Posterior cingulate gyrus (tissue), 11 donors: Measurements from ENCODE around the gene TRPM3.

Experiments
- DNase-seq, 10 donors: peaks; one replicate each; pipeline versions ENCODE4 v3.0.0 to v3.0.0-alpha.2; 2020 to 2021; ENCODE audit warnings: mixed read lengths in 3 of 10
- intact Hi-C: fragments of 100-400 bp; cut with DNase I; formaldehyde crosslinking; loops from one replicate; pipeline ENCODE4 v1.15.1; 2023

TRPM3 gene

DNA sequence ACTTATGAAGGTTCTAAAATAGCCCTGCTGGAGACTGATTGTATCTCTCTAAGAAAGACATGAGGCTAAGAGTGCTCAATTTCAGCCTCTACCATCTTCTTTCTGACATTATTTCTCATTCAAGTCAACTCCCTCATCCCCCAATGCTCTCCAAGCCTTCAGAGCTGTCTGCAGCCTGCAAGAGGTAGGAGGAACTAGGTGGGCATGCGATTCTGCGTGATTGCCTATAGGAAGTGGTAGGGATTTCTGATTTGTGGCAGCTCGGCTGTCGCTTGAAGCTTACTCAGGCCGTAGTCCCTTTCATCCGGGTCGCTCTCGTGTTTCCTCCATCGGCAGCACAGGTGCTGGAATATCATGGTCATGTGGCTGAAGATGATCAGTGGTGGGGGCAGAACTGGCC, 568.9 kb downstream of the TRPM3 start:
- intact Hi-C loops = loop anchor here (10.0 kb wide), 1 partner anchor 48 kb away; no protein-coding TSS in a partner anchor
- no peak for DNase-seq

DNA sequence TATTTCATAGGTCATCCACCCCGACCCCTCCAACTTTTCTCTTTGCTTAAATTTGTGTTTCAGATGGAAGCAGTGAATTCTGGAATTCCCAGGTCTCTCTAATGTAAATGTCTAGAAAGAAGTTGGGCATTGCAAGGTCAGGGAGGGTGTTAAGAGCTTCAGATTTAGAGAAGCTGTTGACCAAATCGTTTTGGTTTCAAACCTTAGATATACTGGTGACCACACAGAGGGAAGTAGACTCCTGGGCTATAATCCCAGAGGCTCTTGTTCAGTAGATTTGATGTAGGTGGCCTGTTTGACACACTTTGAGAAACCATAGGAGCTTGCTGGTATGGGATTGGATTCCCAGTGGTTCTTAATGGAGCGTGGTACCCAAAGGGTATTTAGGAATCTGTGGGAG, 569.6 kb downstream of the TRPM3 start:
- no peak for DNase-seq
- intact Hi-C loops = loop anchor here (10.0 kb wide), 1 partner anchor 47 kb away; no protein-coding TSS in a partner anchor

- intact Hi-C loops = loop anchor here (10.0 kb wide), 1 partner anchor 47 kb away; no protein-coding TSS in a partner anchor
- DNase-seq = no peak
These were observed 570.0 kb downstream of the TRPM3 start for GRCh38 chr9:70551396-70551795.

DNA sequence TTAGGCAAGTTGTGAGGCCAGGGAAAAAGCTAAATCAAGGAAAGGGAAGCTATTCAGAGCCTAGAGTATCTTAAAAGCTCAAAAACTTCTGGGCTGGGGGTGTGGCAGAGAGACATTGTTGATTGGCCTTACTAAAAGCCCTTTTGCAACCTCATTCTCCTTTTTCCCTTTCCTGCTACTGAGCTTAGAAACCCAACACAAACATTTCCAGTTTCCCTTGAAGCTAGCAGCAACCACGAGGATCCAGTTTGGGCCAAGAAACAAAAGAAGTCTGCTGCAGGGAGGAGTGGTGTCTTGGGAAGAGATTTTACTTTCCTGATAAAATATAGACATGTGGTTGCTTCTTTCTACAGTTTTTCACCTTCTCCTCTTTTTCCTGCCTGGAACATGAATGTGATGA, 571.5 kb downstream of the TRPM3 start:
- DNase-seq = no peak
- intact Hi-C loops = loop anchor here (10.0 kb wide), 1 partner anchor 45 kb away; no protein-coding TSS in a partner anchor

DNA sequence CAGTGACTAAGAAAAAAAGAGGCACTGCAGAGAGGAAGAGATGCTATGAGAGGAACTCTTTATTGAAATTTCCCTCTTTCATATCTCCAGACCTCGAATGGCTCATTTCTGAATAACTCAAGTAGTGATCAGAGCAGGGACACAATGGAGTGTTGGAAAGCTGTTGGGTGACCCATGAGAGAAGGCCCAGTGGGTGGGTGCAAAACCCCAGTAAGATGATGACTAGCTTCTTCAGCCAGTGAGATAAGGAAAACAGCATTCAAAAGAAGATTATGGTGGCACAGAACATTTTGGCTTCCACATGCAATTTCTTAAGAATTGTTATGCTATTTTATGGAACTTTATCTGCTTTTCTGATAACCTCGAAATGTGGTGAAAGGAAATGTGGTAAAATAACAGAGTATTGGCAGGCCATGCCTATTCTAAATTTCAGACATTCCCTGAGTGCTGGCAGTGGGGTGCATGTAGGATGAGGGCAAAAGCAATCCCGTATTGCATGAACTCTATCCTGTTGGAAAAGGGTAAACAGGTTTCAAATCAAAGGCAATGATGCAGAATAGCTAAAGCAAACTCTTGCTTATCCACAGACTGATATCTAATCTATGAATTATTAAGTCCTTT, 579.0 kb downstream of the TRPM3 start:
- DNase-seq = no peak
- intact Hi-C loops = no loop called here

GRCh38 chr9:70540016-70540415, 581.4 kb downstream of the TRPM3 start:
- intact Hi-C loops = no loop called here
- DNase-seq = no peak

DNA sequence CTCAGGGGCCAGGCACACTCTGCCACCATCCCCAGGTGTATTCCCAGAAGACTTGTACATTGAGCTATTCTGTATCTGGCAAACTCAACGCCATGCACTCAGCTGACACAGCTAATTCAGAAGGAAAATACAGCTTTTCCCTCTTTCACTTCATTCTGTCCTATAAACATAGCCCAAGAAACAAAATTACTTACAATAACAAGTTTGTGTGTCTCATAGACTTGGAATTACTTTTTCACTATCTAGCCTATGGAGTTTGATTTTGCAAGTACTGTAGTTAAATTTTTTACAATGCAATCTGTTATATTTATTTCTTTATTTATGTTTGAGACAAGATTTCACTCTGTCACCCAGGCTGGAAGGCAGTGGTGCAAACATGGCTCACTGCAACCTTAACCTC, 581.9 kb downstream of the TRPM3 start:
- intact Hi-C loops = no loop called here
- DNase-seq = no peak

- intact Hi-C loops = no loop called here
- DNase-seq = peak in 1 of 10 donors; percentile 37
These were observed 582.4 kb downstream of the TRPM3 start for GRCh38 chr9:70539001-70539400.

GRCh38 chr9:70537084-70537483, 584.3 kb downstream of the TRPM3 start:
- DNase-seq = peak in 1 of 10 donors; percentile 49
- intact Hi-C loops = no loop called here

DNA sequence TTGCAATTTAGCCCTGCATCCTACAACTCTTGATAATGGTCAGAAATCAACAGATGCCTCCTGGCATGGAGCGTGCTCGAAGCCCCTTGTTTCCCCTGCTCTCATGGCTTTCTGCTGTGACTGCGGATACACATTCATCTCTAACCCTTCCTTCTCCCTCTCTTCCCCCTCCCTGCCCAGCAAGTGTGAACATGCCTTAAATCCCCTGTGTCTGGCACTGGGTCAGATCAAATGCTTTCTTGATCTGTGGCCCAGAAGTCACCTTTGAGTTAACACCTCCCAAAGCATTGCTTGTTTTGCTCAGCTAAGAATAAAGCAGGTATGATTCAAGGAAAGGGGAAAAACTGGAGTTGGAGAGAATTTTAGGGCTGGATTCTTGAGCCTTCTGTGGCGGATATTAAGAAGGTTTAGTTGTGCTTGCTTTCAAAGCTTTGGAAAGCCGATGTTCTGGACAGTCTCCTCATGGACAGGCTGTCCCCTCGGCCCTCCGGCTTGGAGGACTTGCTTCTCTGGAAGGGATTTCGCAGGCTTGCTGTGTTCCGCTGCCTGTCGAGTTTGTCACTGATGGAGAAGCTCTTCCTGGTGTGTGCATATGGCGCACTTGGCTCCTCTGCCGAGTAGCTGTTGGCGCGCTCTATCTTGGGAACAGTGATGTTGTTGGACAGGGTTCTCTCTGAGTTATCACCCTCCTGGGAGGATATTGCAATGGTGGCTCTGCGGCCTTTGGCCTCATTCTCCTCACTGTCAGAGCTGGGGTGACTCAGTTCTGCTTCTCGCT, 585.7 kb downstream of the TRPM3 start:
- DNase-seq = peak in 1 of 10 donors; percentile 67

DNA sequence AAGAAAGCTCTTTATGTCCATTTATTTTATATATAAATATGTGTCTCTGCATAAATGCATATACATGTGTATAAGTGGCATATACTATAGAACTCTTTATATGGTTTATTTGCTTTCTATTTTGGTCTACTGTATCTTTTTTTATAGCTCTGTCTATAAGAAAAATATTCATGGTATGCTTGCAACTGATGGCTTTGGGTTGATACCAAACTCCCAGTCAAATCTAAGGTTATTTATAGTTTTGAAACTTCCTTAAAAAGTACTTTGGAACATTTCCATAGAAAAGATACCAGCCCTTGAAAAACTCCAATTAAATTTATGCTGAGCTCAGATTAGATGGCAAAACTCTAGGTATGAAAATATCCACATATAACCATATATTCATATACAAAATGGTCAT, 587.0 kb downstream of the TRPM3 start:
- DNase-seq = no peak
- intact Hi-C loops = no loop called here

More for the DNA sequence above, 585.7 kb downstream of the TRPM3 start:
- intact Hi-C loops = no loop called here

GRCh38 chr9:70534061-70534460, 587.4 kb downstream of the TRPM3 start:
- no peak for DNase-seq
- intact Hi-C loops = no loop called here

DNA sequence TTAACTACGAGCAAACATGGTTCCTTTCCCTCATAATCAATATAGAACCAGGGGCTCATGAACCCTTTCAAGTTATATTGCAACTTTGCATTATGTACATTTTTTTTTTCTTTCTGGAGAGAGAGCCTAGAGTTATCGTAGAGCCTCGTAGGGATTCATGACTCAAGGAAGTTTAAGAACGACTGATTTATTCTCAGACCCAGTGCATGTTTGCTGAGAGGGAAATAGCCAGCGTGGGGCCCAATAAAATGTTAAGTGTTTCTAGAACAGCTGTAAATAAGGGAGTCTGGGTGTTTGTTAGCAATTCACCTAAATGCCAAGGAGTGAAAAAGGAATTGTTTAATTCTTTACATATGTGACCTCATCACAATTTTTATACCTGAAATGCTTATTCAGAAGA, 587.9 kb downstream of the TRPM3 start:
- intact Hi-C loops = no loop called here
- DNase-seq = no peak

- intact Hi-C loops = no loop called here
- DNase-seq = no peak
These were observed 588.7 kb downstream of the TRPM3 start for GRCh38 chr9:70532716-70533115.

DNA sequence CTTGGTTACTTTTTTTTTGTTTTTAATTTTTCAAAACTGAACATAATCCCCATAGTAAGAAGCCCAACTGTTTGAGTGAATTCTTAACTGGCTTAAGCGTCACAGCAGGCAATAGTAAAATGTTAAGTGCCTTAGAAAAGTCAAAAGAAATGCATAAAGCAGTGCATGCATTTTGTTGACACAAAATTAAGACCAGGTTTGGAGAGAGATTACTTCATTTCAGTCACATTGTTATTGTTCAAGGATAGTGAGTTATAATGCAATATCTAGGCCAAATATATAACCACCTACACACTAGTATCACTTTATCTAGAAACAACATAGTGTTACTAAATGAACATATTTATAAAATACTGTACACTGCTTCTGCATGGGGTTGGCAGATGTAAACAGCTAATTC, 590.1 kb downstream of the TRPM3 start:
- DNase-seq = no peak
- intact Hi-C loops = no loop called here

- DNase-seq = no peak
- intact Hi-C loops = no loop called here
These were observed 590.7 kb downstream of the TRPM3 start for GRCh38 chr9:70530716-70531115.

DNA sequence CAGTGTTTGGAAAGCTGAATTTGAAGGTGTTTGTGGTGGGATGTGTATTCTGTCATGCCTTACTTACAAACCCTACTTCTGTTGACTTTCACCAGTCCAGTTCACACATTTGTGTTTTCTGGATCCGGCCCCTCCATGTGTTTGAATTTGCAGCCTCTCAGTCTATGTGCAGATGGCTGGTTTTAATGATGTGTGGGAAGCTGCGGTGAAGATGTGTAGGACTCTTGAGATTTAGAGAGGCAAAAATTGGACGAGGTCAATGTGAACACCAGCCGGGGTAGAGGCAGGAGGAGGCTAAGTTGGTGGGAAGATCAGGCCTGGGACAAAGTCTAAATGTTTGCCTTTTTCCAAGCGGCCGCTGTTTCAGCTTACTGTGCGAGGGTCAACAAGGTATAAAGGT, 591.6 kb downstream of the TRPM3 start:
- intact Hi-C loops = no loop called here
- peak in 1 of 10 donors; percentile 40 for DNase-seq

- no peak for DNase-seq
These were observed 592.0 kb downstream of the TRPM3 start for GRCh38 chr9:70529377-70529776.

GRCh38 chr9:70526902-70527301, 594.5 kb downstream of the TRPM3 start:
- no peak for DNase-seq
- intact Hi-C loops = no loop called here

More at GRCh38 chr9:70529377-70529776, 592.0 kb downstream of the TRPM3 start:
- intact Hi-C loops = no loop called here

GRCh38 chr9:70525519-70525918, 595.9 kb downstream of the TRPM3 start:
- no peak for DNase-seq
- intact Hi-C loops = no loop called here

GRCh38 chr9:70519912-70520724, 601.3 kb downstream of the TRPM3 start:
- peak in 2 of 10 donors; percentile 15 to 17 for DNase-seq
- intact Hi-C loops = no loop called here
